ENCODE results near the gene MDM2. TPM values are rescaled to one million over a fixed set of nuclear protein-coding genes. Genes with fewer than 3 reads are reported as not detected.
A peak's percentile ranks its signal among the peaks of the same experiment; 100 is the strongest.
"Not testable (repeated sequence)": the region's sequence is repeated elsewhere in the genome, so short reads cannot be mapped to it uniquely, and the experiment has no call there.

The MDM2 gene
- total RNA-seq, 1 experiment from 2014 or later, result 86.4 TPM

- BruUV-seq (replicated peaks), result no TSS peak
- DNase-seq (peak; percentile 28), ATAC-seq (no peak)
- peaks cover 10% of the 10 kb centered on the region; the same call in 1 of the 2 replicates for H4K20me1 ChIP-seq (ENCODE audit: low read length)
- peaks cover 32% of the 10 kb centered on the region for H3K79me2 ChIP-seq (ENCODE audit: low read length)
- H3K4me1 ChIP-seq (ENCODE audit: insufficient read depth, low read length), result peaks cover 22% of the 10 kb centered on the region
- ChIA-PET CTCF (no interaction called here), POLR2A (ENCODE audit: unreplicated experiment) (interaction anchor here (0.7 kb wide), 1 partner anchor 498 kb away, joined by 3 read pairs; no protein-coding TSS in a partner anchor)
- TF ChIP-seq CTCF (conservative IDR thresholded peaks at IDR 0.05; ENCODE audit: low read depth, low read length) (no peak), EZH2 (IDR thresholded peaks at IDR 0.05; ENCODE audit: low read length, unreplicated experiment) (no peak), EZH2phosphoT487 (IDR thresholded peaks at IDR 0.05; ENCODE audit: borderline replicate concordance, low read length) (no peak)
- H3K9ac ChIP-seq (ENCODE audit: low read length), result peak overlapping the region; percentile 99
- H3F3A ChIP-seq (ENCODE audit: low read length, unreplicated experiment), result no peaks in the 10 kb centered on the region
- H2AFZ ChIP-seq (ENCODE audit: low read length), result peak overlapping the region; percentile 79
- H3K36me3 ChIP-seq (ENCODE audit: low read depth, low read length), result peaks cover 8% of the 10 kb centered on the region
- intact Hi-C loops (cut with micrococcal nuclease), result loop anchor here (1.0 to 5.0 kb wide), 2 partner anchors 60 to 194 kb away; partner anchors contain the start of genes RAP1B and SLC35E3
- no peaks in the 10 kb centered on the region for H3K9me2 ChIP-seq (replicated peaks; ENCODE audit: low read length)
- peak overlapping the region; percentile 81; the same call in 1 of the 2 replicates for H3K4me3 ChIP-seq (ENCODE audit: low read length)
- peak overlapping the region; percentile 95; the same call in 1 of the 2 replicates for H3K27ac ChIP-seq (ENCODE audit: low read length)
- no peaks in the 10 kb centered on the region for H3K9me3 ChIP-seq (ENCODE audit: low read length)
- no peaks in the 10 kb centered on the region for H3K27me3 ChIP-seq (ENCODE audit: low read length)
- peak overlapping the region; percentile 96 for H3K4me2 ChIP-seq (ENCODE audit: low read length)
Measured at GRCh38 chr12:68806488-68807237, 1.3 kb upstream of the MDM2 start.

GRCh38 chr12:68807274-68807575 is 752 bp upstream of the MDM2 start:
- intact Hi-C loops (cut with micrococcal nuclease), result loop anchor here (1.0 to 5.0 kb wide), 2 partner anchors 61 to 195 kb away; partner anchors contain the start of genes RAP1B and SLC35E3
- Histone ChIP-seq H4K20me1 (ENCODE audit: low read length) (peaks cover 11% of the 10 kb centered on the region; the same call in 1 of the 2 replicates), H3K4me1 (ENCODE audit: insufficient read depth, low read length) (peaks cover 16% of the 10 kb centered on the region), H3K4me2 (ENCODE audit: low read length) (peak overlapping the region; percentile 96), H3K79me2 (ENCODE audit: low read length) (peaks cover 33% of the 10 kb centered on the region), H3K9ac (ENCODE audit: low read length) (peak overlapping the region; percentile 99), H3K4me3 (ENCODE audit: low read length) (peak overlapping the region; percentile 81), H2AFZ (ENCODE audit: low read length) (peak overlapping the region; percentile 79), H3K27ac (ENCODE audit: low read length) (peak overlapping the region; percentile 95)
- H3K27me3 ChIP-seq (ENCODE audit: low read length); ATAC-seq; H3F3A ChIP-seq (ENCODE audit: low read length, unreplicated experiment); H3K9me2 ChIP-seq (replicated peaks; ENCODE audit: low read length); CTCF ChIA-PET; H3K9me3 ChIP-seq (ENCODE audit: low read length); H3K36me3 ChIP-seq (ENCODE audit: low read depth, low read length); DNase-seq: not testable (repeated sequence)
- BruUV-seq (replicated peaks), result TSS peak; percentile 96
- POLR2A ChIA-PET (ENCODE audit: unreplicated experiment), result interaction anchor here (0.7 kb wide), 2 partner anchors 371 to 497 kb away, joined by 3 read pairs; no protein-coding TSS in a partner anchor

- no peaks in the 10 kb centered on the region for H3K9me2 ChIP-seq (replicated peaks; ENCODE audit: low read length)
- TF ChIP-seq EZH2phosphoT487 (IDR thresholded peaks at IDR 0.05; ENCODE audit: borderline replicate concordance, low read length), result no peak
- TF ChIP-seq CTCF (conservative IDR thresholded peaks at IDR 0.05; ENCODE audit: low read depth, low read length), result 0 out of 2 replicates have a peak, but pooled peaks have one; percentile 5
- H3K4me2 ChIP-seq (ENCODE audit: low read length), result peak overlapping the region; percentile 96
- H3K9ac ChIP-seq (ENCODE audit: low read length), result peak overlapping the region; percentile 99
- peaks cover 15% of the 10 kb centered on the region for H3K4me1 ChIP-seq (ENCODE audit: insufficient read depth, low read length)
- intact Hi-C loops (cut with micrococcal nuclease), result loop anchor here (5.0 kb wide), 1 partner anchor 196 kb away; the partner anchor contains the start of gene RAP1B
- H3K36me3 ChIP-seq (ENCODE audit: low read depth, low read length), result peaks cover 22% of the 10 kb centered on the region
- DNase-seq (peak; percentile 89), ATAC-seq (peak; percentile 72)
- peaks cover 45% of the 10 kb centered on the region for H3K79me2 ChIP-seq (ENCODE audit: low read length)
- CTCF ChIA-PET, result interaction anchor here (1.0 to 1.2 kb wide), 2 partner anchors 21 to 62 kb away, joined by 3 to 4 read pairs; partner anchors contain the start of gene SLC35E3
- H3K4me3 ChIP-seq (ENCODE audit: low read length), result peak overlapping the region; percentile 81
- peak overlapping the region; percentile 79 for H2AFZ ChIP-seq (ENCODE audit: low read length)
- H3F3A ChIP-seq (ENCODE audit: low read length, unreplicated experiment), result no peaks in the 10 kb centered on the region
- POLR2A ChIA-PET (ENCODE audit: unreplicated experiment), result interaction anchor here (0.5 to 0.9 kb wide), 4 partner anchors 11 to 63 kb away, joined by 3 to 6 read pairs (median 3); no protein-coding TSS in a partner anchor
- TSS peak; percentile 55 for BruUV-seq (replicated peaks)
- peaks cover 20% of the 10 kb centered on the region; the same call in 1 of the 2 replicates for H4K20me1 ChIP-seq (ENCODE audit: low read length)
- H3K27me3 ChIP-seq (ENCODE audit: low read length), result no peaks in the 10 kb centered on the region
- peak overlapping the region; percentile 95 for H3K27ac ChIP-seq (ENCODE audit: low read length)
- no peaks in the 10 kb centered on the region for H3K9me3 ChIP-seq (ENCODE audit: low read length)
Measured at GRCh38 chr12:68808388-68809189, 612 bp downstream of the MDM2 start.

Measured in PC-3 (cell line).